GM11168 (cell line): ENCODE results near the gene DNAJC5.

Source experiments
- in situ Hi-C: fragments of 300-500 bp; cut with MboI; formaldehyde crosslinking; loops from one replicate; pipeline ENCODE4 v1.12.0; 2022; ENCODE audit warnings: low sequenced_read_pairs; ENCODE audit not compliant: unreplicated experiment

The DNAJC5 gene, protein sequence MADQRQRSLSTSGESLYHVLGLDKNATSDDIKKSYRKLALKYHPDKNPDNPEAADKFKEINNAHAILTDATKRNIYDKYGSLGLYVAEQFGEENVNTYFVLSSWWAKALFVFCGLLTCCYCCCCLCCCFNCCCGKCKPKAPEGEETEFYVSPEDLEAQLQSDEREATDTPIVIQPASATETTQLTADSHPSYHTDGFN

DNA sequence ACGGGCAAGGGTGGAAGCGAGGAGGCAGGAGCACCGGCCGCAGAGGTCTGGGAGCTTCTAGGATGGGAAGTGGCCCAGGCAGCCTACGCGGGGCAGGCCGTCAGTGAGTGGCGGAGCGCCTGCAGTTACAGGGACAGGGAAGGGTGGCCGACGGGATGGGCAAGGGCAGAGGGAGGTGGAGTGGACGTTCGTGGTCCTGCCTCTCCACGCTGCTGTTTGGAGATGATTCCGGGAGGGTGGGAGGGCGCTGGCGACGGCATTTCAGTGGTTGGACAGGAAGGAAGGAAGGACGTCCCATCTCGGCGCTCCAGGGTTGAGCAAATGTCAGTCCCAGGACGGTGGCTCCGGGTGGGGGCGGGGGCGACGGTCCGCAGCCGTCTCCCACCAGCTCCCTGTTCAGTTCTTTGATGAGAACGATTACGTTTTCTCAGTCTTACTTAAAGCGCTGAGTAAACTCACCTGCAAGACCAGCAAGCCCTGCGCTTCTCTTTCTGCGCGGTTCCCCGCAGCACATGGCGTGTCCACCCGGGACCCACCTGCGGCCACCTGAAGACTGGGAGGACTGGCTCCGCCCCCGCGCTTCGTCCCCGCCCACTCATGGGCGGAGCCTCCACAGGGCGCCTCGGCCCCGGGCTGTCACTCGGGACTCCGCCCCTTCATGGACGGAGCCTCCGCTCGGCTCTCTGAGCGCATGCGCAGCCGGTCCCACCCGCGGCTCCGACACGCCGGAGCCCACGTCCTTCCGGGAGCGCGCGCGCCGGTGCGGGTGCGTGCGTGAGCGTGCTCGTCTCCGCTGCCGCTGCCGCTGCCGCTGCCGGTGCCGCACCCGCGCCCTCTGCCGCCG, at the start of gene DNAJC5:
Gene DNAJC5 (plus strand): TSS at position 769 of the 844 bp plus-strand sequence. CDS start 33,220 bp downstream, outside the sequence.
- in situ Hi-C loops: no loop called here

DNA sequence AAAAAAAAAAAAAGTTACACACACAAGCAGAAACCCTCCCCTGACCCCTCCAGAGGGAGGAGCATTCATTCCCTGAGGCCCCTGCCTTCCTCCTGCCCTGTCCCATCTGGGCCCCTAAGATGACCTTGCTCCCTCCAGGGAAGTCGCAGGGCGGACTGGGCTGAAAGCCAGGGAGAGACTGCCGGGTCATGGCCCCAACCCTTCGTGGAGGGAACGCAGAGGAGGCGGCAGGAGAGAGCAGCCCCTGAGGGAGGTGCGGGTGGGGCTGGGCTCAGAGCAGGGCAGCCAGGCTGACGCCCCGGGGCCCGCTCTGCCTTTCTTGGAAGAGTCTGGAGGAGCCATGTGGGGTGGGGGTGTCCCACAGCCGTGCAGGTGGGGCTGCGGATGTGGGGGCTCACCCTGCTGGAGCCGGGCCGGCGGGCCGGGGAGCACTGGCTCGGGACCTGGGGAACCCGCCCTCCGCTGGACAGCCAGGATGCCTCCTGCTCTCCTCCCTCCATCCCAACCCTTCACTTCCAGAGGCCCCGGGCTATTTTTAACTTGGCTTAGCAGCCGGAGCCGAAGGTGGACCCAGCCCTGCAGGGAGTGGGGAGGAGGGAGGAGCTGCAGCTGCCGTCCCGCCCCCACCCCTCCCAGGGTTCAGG, 48.7 kb upstream of the DNAJC5 start:
- in situ Hi-C loops: no loop called here

GRCh38 chr20:63846888-63847236, 48.1 kb upstream of the DNAJC5 start:
- in situ Hi-C loops: no loop called here

DNA sequence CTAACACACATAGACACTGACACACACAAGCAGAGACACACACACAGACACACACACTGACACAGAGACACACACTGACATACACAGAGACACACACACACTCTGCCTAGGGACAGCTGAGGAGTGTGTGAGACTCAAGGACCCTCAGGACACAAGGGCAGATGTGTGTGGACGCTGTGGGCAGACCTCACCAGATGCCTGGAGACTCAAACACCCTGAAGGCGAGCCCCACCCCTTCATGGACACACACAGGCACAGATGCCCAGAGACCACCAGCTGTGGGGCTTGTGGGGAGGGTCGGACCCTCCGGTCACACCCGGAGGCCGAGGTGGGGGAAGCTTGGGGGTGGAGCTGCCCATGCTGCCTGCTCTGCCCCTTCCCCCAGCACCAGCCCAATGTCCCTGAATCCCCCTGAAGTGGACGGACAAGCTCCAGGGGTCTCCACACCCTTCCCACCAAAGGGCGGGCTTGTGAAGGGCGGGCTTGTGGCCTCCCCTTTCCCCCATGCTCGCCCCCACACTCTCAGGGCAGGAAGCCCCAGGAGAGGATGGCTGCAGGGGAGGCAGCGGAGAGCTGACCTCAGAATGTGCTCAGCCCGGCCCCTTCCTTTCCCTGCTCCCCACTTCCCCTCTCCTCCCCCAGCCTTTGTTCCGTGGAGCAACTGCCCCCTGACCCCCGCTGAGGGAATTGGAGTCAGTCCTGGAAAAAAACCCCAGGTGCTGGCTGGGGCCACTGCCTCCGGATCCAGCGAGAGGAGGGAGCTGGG, 47.5 kb upstream of the DNAJC5 start:
- in situ Hi-C loops: no loop called here

DNA sequence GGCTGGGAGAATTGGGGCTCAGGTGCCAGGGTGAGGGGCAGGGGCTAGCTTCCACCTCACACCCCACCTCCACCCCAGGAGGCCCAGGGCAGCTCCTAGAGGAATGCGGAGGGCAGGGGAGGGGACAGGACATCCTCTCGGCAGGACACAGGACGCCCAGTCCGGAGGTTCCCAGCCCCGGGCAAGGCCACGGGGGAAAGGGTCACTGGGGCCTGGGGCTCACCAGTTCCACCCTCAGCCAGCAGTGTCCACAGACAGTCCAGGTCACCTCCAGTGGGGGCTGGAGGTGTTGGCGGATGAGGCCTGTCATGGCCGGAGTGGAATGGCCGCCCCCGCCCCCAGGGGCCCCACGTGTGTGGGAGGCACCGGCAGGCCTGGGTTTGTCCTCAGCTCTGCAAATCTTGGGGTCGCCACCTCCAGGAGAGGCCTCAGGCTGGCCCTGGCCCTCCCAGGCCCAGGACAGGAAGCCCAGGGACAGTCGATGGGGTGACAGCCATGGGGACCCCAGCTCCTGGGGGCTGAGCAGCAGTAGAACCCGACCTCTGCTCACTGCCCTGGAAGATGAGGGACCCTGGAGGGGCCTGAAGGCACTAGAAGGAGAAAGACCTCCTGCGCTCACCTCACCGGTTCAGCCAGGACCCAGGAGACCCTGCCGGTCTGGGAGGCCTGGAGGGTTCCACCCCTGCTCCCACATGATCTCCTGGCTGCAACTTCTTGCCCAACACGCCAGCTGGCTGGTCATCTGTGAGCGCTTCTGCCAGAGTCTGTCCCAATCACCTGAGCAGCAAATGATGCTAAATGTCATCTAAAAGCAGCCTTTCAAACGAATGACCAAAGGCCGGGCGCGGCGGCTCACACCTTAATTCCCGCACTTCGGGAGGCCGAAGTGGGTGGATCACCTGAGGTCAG, 46.7 kb upstream of the DNAJC5 start:
- in situ Hi-C loops: no loop called here

DNA sequence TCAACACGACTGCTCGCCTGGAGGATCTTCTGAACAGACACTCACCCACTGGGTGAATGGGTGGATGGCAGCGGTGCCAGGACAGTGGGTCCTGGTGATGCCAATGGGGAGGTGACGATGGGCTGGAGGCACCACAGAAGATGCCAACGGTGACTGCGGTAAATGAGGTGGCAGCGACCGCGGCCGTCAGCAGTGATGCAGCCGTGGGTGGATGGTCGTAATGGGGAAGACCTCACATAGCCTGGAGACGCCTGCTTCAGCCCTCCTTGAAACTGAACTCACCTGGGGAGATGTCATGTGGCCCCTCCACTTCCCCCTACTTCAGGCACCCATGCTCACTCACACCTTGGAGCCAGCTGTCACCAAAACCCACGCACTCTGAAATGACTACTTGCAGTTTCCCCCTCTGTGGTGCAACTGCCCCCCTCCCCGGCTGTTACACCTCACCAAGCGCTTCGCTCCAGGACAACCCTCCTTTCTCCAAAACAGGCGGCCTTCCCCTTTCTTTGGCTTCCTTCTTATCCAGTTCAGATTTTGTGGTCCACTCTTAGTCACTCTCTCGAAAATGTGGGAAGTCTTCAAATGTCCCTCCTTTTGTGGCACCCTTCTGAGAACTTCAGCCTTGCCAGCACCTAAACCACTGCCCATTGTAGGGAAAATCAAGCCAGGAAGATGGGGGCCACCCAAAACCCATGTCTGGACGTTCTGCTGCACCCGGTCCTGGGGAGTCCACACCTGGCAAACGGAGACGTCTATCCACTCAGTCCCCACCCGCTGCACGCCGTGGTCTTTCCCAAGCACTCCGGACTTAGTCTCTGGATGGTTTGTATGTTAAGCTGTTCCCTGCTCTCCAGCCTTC, 44.0 kb upstream of the DNAJC5 start:
- in situ Hi-C loops: loop anchor here (10.0 kb wide), 1 partner anchor 296 kb away; the partner anchor contains the start of gene FNDC11

DNA sequence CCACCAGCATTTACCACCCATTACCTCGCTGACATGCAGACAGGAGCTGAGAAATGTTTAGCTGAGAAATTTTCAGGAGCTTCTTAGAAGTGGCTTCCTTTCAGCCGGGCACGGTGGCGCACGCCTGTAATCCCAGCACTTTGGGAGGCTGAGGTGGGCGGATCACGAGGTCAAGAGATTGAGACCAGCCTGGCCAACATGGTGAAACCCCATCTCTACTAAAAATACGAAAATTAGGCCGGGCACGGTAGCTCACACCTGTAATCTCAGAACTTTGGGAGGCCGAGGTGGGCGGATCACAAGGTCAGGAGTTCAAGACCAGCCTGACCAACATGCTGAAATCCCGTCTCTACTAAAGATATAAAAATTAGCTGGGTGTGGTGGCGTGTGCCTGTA, 43.4 kb upstream of the DNAJC5 start:
- in situ Hi-C loops: loop anchor here (10.0 kb wide), 1 partner anchor 297 kb away; the partner anchor contains the start of gene FNDC11

DNA sequence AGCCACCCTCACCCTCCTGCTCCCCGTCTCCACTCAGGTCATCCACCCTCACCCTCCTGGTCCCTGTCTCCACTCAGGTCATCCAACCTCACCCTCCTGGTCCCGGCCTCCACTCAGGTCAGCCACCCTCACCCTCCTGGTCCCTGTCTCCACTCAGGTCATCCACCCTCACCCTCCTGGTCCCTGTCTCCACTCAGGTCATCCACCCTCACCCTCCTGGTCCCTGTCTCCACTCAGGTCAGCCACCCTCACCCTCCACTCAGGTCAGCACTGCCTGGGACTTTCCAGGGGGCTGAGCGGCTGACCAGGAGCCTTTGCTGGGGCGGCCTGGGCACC, 41.2 kb upstream of the DNAJC5 start:
- in situ Hi-C loops: loop anchor here (10.0 kb wide), 1 partner anchor 299 kb away; the partner anchor contains the start of gene FNDC11

DNA sequence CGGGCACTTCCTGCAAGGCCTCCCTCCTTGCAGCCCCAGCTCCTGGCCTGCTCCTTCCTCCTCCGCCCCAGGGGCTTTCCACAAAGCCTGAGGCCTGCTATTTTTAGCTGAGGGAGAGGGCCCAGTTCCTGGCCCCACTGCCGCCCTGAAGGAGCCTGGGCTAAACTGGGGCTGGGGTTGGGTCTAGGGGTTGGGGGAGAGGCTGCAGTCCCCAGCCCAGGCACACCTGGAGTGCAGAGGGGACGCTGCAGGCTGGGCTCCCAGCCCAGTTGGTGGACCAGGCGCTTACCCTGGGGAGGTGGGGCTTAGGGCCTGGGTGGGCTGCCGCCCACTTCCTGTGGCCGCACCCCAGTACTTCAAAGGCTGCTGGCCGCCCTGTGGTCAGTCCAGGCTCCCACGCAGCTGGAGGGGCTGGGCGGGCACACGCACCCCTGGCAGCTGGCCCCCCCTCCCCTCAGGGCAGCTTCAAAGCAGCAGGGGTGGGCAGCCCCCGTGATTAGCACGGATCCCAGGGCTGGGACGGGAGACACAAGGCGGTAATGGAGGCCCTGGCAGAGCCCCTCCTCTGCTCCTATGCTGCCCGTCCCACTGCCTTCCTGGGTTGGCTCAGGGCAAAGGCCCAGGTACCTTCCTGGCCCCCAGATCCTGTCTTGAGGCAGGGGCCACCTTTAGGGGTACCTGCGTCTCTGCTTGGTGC, 40.7 kb upstream of the DNAJC5 start:
- in situ Hi-C loops: loop anchor here (10.0 kb wide), 1 partner anchor 299 kb away; the partner anchor contains the start of gene FNDC11

DNA sequence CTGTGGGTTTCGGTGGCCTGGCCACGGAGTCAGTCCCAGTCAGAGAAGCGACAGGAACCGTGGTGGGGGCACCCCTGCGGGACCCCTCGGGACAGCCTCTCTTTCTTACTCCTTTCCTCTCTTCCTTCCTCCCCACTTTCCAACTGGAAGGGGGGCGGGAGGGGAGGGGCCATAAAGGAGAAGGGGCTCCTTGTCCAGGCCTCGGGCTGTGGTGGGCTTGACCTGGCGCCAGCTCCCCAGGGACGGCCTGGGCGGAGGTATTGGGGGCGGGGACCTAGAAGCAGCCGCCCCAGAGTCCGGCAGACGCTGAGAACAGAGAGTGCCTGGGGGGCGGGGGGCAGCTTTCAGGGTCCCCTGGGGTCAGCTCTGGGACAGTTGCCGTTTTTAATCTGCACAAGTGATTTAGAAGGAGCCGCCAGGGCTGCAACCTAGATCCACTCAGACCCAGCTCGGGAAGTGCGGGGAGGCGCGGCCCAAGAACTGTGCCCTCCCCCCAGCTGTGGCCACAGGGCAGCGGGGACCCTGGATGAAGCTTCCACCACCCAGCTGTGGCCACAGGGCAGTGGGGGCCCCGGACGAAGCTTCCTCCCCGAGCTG, 40.1 kb upstream of the DNAJC5 start:
- in situ Hi-C loops: loop anchor here (5.0 to 10.0 kb wide), 2 partner anchors 73 to 300 kb away; partner anchors contain the start of gene FNDC11

- in situ Hi-C loops: loop anchor here (5.0 to 10.0 kb wide), 2 partner anchors 73 to 301 kb away; partner anchors contain the start of gene FNDC11
Measured at GRCh38 chr20:63855363-63856097, 39.4 kb upstream of the DNAJC5 start.

DNA sequence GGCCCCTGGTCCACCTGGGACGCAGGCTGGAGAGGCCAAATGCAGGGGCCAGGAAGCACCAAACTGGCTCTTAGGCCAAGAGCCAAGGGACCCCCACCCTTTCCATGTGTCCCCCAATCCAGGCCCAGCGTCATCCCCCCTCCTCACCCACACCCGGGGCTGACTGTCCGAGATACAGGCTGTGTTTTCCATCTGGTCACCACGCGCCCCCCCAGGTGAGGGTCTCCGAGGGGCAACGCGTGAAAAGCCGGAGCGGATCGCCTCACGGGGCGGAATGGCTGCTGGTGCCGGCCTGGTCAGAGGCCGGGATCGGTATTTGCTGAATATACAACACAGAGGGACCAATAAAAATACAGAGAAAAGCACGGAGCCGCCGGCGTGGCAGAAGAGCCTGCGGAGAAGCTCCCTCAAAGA, 38.8 kb upstream of the DNAJC5 start:
- in situ Hi-C loops: loop anchor here (5.0 to 10.0 kb wide), 2 partner anchors 74 to 301 kb away; partner anchors contain the start of gene FNDC11

GRCh38 chr20:63857764-63858392, 37.0 kb upstream of the DNAJC5 start:
- in situ Hi-C loops: loop anchor here (5.0 to 10.0 kb wide), 2 partner anchors 76 to 303 kb away; partner anchors contain the start of gene FNDC11

DNA sequence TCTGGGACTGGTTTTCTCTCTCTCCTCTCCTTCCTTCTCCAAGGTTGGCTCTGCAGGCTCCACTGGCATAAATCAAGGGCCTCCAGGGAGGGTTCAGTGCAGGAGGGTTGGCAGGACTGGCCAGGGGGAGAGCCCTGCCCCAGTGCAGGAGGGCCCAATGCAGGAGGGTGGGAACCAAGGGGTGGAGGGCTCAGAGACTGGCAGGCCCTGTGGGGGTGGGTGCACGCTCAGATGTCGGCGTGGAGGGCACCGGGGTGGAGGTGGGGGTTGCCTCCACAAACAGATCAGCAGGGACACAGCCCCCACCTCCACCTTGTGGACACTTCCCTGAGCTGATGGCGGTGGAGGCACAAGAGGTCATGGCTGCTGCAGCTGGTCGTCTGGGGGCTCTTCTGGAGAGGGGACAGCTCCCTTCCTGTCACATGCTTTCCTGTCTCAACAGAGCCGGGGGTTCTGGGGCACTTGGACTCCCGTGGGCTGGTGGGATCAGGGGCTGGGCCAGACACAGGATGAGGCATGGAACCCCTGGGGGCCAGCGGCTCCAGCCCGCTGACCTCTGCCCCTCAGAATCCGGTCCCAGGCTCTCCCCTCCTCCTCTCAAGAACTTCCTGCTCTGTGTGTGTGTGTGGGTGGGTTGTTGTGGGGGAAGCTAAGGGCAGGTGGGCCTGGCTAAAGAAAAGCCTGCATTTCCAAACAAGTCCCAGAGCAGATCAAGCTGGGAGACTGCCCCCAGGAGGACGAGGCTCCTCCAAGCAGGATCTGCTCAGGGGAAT, 36.3 kb upstream of the DNAJC5 start:
- in situ Hi-C loops: loop anchor here (5.0 to 10.0 kb wide), 2 partner anchors 76 to 304 kb away; partner anchors contain the start of gene FNDC11

GRCh38 chr20:63859166-63859699, 35.7 kb upstream of the DNAJC5 start:
- in situ Hi-C loops: loop anchor here (5.0 to 10.0 kb wide), 2 partner anchors 77 to 304 kb away; partner anchors contain the start of gene FNDC11
